GM21360 (cell line): ENCODE data around the gene P2RX2.

Source experiments
- ATAC-seq: cut with Tn5 transposase; IDR thresholded peaks from one replicate; pipeline ENCODE4 v1.9.1; 2021; ENCODE audit warnings: mild to moderate bottlenecking, moderate library complexity; ENCODE audit not compliant: unreplicated experiment

The P2RX2 gene

DNA sequence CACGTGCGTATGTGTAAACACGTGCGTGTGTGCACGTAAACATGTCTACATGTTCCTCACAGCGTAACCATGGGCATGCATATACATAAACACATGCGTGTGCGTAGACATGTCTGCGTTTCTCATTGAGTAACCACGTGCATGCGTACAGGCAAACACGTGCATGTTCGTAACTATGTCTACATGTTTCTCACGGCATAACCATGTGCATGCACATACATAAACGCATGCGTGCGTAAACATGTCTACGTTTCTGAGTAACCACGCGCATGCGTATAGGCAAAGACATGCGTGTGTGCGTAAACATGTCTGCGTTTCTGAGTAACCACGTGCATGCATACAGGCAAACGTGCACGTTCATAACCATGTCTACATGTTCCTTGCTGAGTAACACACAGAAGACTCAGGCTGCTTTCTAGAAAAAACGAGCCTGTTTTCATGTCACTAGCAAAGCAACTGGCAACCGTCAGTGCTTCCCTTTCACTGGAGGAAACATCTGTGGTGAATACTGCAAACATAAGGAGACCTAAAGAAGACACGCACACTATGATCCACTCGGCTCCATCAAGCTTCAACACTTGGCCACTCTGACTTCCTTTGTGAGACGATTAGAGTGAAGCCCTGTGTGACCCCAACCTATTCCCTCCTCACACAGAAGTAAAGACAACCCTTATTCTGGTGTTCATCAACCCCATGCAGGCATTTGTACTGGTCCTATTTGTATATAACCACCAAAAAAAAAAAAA, 39.7 kb downstream of the P2RX2 start:
- ATAC-seq = no peak

- no peak for ATAC-seq
Observed at GRCh38 chr12:132659146-132659545, 40.6 kb downstream of the P2RX2 start.

DNA sequence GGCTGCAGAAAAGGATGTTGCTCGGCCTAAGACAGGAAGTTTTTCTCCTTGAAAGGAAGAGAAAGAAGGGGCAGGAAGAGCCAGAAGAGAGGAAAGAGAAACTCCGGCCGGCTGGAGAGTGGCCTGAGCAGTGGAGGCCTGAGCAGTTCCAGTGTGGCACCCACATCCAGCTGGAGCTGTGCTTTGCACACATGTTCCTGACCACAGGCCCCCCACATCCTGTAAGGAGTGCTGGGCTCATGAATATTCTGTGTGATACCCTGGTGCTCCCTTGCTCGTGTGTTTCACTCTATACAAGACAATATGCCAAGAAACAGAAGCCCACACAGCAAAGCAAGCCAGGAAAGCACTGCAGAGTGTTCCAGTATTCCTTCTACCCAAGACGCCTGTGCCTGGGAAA, 41.5 kb downstream of the P2RX2 start:
- ATAC-seq = no peak

DNA sequence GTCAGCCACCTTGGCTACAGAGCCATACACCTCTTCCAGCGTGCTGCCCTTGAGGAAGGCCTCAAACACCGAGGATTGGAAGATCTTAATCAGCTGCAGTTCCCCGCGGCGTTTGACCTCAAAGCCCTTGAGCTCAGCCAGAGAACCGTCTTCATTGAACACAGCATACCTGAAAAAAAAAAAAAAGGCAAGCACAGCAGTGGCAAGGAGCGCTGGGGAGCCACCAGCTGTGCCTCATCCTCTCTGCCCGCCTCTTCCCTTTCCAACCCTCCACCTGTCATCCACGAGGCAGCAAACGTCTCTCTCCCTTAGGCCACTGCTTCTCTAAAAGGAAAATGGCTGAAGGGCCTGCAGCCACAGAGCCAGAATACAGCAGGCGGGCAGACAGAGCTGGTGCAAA, 42.4 kb downstream of the P2RX2 start:
- ATAC-seq = no peak

GRCh38 chr12:132661972-132662371, 43.4 kb downstream of the P2RX2 start:
- ATAC-seq = no peak

DNA sequence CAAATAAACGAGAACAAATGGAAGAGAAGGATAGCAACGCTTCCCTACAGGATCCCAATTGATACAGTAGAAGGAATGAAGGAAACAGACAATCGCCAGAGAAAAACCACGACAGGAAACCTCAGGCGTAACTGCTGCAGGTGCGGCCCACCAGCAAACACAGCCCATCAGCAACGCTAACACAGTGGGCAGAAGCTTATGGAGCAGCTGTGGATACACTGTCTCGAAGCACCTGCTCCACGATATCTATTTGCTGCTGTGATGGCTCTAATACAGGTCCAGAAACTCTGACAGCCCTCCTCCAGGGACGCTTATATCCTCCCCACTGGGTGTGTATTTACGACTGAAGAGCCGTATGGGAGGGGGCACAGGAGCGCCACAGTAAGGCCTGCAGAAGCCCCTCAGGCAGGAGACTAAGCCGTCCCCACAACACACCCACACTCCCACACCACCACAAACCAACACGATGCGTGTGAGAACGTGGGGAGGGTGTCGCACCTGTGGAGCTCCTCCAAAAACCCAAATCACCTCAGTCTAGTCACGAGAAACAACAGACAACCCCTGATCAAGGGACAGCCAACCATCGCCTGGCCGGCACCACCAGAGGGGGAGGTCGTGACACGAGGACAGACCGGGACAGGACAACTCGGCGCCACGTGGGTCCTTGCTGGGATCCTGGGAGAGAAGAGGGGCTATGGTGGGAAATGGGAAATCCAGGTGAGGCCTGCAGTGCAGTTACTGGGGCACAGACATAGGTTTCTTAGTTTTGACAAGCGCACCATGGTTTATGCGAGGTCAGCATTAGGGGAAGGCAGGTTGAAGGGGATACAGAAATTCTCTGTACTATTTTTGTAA, 44.6 kb downstream of the P2RX2 start:
- ATAC-seq = no peak

DNA sequence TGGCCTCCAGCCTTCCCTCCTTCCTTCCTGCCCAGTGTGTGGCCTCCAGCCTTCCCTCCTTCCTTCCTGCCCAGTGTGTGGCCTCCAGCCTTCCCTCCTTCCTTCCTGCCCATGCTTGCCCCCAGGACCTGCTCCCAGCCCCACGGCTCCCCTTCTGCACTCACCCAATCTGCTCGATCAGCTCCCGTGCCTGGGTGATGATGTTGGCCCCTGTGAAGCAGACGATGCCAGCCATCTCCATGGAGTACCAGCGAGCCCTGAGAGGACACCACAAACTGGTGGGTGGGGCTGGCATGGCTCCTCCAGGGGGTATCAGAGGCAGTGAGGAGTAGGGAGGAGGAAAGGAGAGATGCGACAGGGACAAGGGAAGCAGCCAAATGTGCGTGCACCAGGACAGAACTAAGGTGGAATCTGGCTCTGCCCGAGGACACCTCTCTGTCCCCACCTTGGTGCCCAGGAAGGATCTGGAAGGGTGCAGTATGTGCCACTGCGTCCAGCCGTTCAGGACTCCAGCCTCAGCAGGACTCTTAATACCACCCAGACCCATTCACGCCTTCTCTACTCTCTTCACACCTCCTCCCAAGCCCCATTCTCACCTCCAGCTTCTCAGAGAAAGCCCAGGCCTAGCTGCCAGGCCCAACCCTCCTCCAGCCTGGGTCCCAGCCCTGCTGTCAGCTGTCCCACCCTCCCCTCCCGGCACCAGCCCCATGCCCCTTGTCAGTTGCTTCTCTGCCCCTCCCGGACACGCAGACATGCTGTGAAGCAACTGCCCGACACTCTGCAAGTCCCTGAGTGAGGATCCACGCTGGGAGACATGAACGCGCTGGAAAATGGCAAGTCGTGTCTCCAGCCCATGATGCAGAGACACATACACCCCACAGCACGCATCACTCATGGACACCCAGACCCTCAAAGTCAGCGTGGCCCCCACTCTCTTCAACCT, 45.9 kb downstream of the P2RX2 start:
- no peak for ATAC-seq

- no peak for ATAC-seq
Observed at GRCh38 chr12:132665149-132665491, 46.5 kb downstream of the P2RX2 start.

GRCh38 chr12:132665794-132666193, 47.2 kb downstream of the P2RX2 start:
- no peak for ATAC-seq

- ATAC-seq = no peak
Observed at GRCh38 chr12:132668191-132669088, 49.9 kb downstream of the P2RX2 start.

DNA sequence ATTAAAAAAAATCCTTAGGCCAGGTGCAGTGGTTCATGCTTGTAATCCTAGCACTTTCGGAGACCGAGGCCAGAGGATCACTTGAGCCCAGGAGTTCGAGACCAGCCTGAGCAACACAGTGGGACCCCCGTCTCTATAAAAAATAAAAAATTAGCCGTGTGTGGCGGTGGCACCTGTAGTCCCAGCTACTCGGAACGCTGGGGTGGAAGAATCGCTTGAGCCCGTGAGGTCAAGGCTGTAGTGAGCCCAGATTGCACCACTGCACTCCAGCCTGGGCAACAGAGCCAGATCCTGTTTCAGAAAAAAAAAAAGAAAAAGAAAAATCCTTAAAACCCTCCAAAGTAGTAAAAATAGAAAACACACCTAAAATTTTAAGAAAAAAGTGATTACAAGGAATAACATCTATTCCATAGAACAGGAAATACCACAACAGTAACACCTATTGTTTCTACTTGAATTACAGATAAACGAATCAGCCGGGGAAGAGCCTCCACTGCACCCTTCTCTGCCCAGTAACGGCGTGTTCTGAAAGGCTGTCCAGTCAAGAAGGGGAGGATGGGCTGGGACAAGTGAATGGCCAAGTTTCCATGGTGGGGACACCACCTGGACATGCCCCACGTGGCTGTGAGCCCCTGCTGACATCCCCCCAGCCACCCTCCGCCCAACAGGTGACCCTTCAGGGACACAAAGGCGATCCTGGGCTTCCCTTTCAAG, 50.7 kb downstream of the P2RX2 start:
- ATAC-seq = no peak
